Stimulated activated CD8-positive, alpha-beta memory T cell treated with anti-CD3 and anti-CD28 coated beads, Interleukin-4, amount 100 ng/mL, for 1 hour (primary cell): Measurements from ENCODE around the gene DIO2.

ENCODE experiments used
- DNase-seq, 2 donors: peaks; one replicate each; pipeline ENCODE4 v3.0.0-alpha.2; 2020; ENCODE audit warnings: low read depth in 2 of 2, low spot score in 1 of 2

Gene DIO2

DNA sequence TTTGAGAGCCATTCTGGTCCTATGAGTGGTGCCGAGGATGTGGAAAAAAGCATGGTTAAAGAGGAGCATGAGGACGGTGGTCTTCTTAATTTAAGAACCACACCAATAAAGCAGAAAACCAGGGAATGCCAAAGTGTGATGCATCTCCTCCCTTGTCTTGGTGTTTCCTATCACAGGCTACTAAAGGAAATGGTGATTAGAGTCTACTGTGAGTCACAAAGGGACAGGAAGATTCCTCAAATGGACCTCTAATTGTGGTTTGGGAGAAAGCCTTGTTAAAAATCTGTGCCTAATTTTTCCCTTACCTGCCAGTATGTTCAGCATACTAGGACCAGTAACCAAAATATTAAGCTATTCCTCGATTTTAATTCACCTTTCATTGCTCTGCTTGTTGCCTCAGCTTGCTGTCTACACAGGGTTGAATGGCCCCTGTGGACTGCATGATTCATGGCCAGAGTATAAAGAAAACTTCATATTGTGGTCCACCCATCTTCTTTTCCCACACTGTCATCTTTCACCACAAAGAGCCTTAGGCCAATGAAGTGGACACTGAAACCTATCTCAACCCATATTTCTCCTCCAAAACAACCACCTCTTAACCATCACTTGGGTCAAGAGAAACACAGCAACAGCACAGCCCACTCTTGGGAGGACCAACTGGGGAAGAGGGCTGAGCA lies 38.8 kb downstream of the DIO2 start:
- DNase-seq: no peak

DNA sequence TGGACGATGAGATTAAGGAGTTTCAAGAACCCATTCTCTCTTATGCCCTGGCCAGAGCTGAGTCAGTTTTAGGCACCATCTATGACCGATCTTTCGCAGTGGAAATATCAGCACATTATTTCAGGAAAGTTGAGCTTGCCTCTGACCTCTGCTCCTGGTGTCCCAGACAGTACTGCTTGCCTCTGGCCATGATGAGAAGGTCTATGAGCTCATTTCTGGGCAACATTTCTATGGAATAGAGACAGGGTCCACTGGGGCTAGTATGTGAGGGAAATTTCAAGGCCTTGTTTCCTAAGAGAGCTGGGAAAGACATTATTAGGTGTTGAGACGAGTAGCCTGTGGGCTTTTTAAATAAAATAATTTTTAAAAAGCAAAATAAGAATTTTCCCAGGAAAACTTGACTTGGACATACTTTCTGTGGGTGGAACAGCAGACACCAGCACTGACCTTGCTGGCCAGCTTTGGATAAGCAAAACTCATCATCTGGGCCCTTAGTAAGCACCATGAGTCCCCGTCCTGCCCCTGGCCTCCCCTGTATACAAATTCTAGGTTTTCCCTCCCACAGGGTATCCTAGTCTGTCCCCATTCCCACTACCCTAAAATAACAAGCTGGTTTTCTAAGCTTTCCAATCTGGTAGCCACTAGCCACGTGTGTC lies 43.4 kb downstream of the DIO2 start:
- DNase-seq: no peak

DNA sequence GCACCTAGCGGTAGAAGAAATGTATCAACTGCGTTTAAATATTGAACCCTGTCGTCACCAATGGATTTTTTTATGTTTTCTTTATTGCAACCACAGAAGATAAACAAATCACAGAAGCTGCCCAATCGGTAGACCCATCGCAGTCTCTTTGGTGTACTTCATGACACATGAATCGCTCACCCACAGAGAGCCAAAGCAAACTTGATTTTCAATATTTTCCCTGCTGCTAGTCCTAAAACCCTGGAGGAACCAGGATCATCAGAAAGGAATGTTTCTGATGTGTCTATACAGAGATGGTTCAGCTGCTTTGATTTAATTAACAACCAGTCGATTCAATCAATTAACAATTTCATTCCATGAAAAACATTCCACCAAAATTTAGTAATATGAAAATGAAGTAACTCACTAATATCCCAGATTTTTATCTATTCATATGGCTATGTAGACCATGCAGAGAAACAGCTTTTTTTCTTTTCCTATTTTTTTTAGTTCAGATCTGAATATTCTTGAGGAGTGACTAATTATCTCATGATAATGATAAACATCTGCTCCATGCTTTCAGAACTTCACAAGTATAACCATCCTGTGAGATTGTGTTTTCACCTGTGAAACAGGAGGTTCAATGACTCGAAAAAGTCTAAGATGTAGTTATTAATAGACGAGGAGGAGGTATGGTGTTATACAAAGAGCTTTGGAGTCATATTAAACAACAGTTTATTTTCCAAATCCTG lies 46.1 kb downstream of the DIO2 start:
- DNase-seq: no peak

DNA sequence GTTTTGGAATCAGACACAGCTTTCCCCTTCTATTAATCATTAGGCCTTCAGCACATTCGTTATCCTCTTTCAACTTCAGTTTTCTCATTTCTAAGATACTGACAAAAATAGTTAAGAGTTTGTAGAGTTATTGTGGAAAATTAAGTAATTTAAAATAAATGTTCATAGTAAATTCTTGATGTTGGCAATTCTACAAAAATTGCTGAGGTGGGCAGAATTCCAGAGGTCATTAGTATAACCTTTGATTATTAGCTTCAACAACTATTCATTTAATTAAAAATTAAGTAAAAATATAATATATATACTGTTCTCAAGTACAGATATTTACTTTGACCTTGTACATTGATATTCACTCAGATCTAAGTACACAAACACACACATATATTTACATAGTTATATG lies 58.5 kb downstream of the DIO2 start:
- no peak for DNase-seq

DNA sequence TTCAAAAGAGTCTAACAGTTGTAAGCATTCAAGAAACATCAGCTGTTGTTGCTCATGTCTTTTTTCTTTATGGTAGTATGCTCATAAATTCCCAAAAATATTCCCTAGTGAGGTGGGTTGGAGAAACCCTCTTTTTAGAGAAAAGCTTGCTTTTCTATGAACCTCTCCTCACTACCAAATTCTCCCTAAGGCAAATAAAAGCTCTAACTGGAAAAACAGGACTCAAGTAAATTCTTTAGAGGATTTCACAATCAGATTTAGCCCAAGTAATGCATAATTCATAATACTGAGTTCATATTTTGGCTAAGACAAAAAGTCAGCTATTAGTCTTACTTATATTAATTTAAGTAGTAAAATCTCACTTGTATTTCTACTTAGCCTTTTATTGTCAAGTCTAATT lies 59.1 kb downstream of the DIO2 start:
- no peak for DNase-seq

DNA sequence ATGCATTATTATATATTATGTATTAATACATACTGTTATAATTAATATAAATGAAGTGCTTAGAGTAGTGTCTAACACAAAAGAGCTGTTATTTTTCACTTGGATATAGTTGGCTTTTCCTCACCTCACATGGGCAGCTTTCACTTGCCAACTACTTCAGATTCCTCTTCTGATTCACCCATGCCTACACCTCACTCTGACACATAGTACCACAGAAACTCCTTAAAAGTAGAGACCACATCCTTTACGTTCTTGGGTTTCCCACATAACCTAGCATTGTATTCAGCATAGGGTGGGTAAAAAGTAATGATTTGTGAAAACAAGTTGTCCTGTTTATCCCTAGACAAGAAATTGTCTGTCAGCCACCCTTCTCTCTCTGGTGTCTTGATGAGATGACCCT lies 61.0 kb downstream of the DIO2 start:
- no peak for DNase-seq
